Lung (tissue), 12 donors: Measurements from ENCODE around the gene MEIS2. TPM values are rescaled to one million over a fixed set of nuclear protein-coding genes. Genes with fewer than 3 reads are reported as not detected.

ENCODE experiments used
- ATAC-seq: fragments of 200-7000 bp; cut with Tn5 transposase; one replicate; pipeline ENCODE4 v1.9.1; 2020; ENCODE audit warnings: moderate number of reproducible peaks; ENCODE audit not compliant: insufficient read depth, low FRiP score
- DNase-seq, 3 donors: peaks; one replicate each; pipeline ENCODE4 v3.0.0-alpha.2; 2013 to 2017
- H3K27ac ChIP-seq, 2 donors: one replicate each; pipeline ENCODE4 v1.5.1; 2013; ENCODE audit warnings: mild to moderate bottlenecking in 2 of 2, moderate library complexity in 2 of 2, control low read depth in 1 of 2, inconsistent platforms in 1 of 2, low read depth in 1 of 2, low read length in 1 of 2
- H3K27me3 ChIP-seq, 3 donors: one replicate each; pipeline ENCODE4 v1.5.1; 2013; ENCODE audit warnings: low read length in 2 of 3; ENCODE audit not compliant: control insufficient read depth in 3 of 3, insufficient read depth in 3 of 3
- H3K36me3 ChIP-seq, 4 donors: one replicate each; pipeline ENCODE4 v1.5.1; 2013; ENCODE audit warnings: low read length in 4 of 4, mild to moderate bottlenecking in 1 of 4, moderate library complexity in 1 of 4; ENCODE audit not compliant: control insufficient read depth in 4 of 4, insufficient read depth in 4 of 4
- H3K4me1 ChIP-seq, 5 donors: one replicate each; pipeline ENCODE4 v1.5.1; 2013; ENCODE audit warnings: low read length in 5 of 5, mild to moderate bottlenecking in 2 of 5, moderate library complexity in 1 of 5; ENCODE audit not compliant: control insufficient read depth in 5 of 5, insufficient read depth in 5 of 5
- H3K4me3 ChIP-seq: one replicate; pipeline ENCODE4 v1.5.1; 2013; ENCODE audit warnings: mild to moderate bottlenecking, control low read depth, moderate library complexity
- H3K9ac ChIP-seq, 2 donors: one replicate each; pipeline ENCODE4 v1.5.1; 2013; ENCODE audit warnings: low read length in 2 of 2, control low read depth in 1 of 2; ENCODE audit not compliant: insufficient read depth in 1 of 2
- H3K9me3 ChIP-seq, 4 donors: one replicate each; pipeline ENCODE4 v1.5.1; 2013; ENCODE audit warnings: low read length in 3 of 4, mild to moderate bottlenecking in 1 of 4, moderate library complexity in 1 of 4; ENCODE audit not compliant: control insufficient read depth in 4 of 4, insufficient read depth in 3 of 4
- WGBS, 2 donors: extraction: QIAGEN DNeasy Blood & Tissue Kit; methylation state at CpG; one replicate each; pipeline ENCODE4 v1.1.7; 2013; 5-methylcytosine and 5-hydroxymethylcytosine counted together
- polyA plus RNA-seq, 2 donors: library from polyadenylated mRNA; stranded (reverse); fragments of 200-250 nt; gene quantifications; one replicate each; pipeline ENCODE4 v1.2.1, GENCODE V29; 2013
- total RNA-seq, 2 donors: library from RNA; depleted of rRNA in 1 of 2; stranded (reverse); fragments of >200 nt in 1 of 2; gene quantifications; one replicate each; pipeline ENCODE4 v1.2.1, GENCODE V29; 2014 to 2021
- TF ChIP-seq, protein P1 (sequence below): IDR thresholded peaks from 2 replicates; pipeline ENCODE4 v1.5.1; 2012; ENCODE audit warnings: mild to moderate bottlenecking; ENCODE audit errors: control extremely low read depth, extremely low read depth
- donor health status: control.
- donor health status: control.
- donor health status: Bipolar disorder and iron deficiency.
- donor health status: healthy.
- donor health status: DM: yes; HTN: yes; CAD: no.

MEIS2 gene
- total and polyA plus RNA-seq, 4 donors: 5.6 to 47.5 (median 13.7) TPM

DNA sequence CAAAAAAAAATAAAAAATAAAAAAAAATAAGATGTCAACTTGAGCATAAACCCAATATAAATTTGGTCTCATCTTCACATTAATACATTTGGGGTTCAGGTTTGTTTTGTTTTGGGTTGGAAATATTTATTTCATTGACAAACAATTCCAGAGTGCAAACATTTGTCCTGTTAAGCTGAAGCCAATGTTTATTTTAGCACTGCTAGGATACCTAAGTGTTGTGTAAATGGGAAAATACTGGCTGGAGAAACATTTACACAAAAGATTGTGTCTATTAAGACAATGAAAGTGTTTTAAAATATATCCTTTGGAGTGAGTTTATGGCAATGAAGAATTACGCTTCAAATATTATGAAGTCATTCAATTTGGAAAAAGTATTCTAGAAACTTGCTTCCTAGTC lies 91.1 kb downstream of the MEIS2 start:
- Histone ChIP-seq H3K27ac (no peak overlapping the region), H3K9me3 (no peaks in the 10 kb centered on the region), H3K4me3 (no peak overlapping the region), H3K4me1 (peaks cover 0 to 24% (median 0%) of the 10 kb centered on the region in 5 donors), H3K9ac (no peak overlapping the region), H3K27me3 (no peaks in the 10 kb centered on the region), H3K36me3 (peaks cover 0 to 14% (median 5%) of the 10 kb centered on the region in 4 donors)
- WGBS, 2 donors: 88 to 90% methylated on average over 1 of the region's 1 CpG
- DNase-seq (peak in 1 of 3 donors; percentile 24), ATAC-seq (no peak)
- TF ChIP-seq, protein P1, sequence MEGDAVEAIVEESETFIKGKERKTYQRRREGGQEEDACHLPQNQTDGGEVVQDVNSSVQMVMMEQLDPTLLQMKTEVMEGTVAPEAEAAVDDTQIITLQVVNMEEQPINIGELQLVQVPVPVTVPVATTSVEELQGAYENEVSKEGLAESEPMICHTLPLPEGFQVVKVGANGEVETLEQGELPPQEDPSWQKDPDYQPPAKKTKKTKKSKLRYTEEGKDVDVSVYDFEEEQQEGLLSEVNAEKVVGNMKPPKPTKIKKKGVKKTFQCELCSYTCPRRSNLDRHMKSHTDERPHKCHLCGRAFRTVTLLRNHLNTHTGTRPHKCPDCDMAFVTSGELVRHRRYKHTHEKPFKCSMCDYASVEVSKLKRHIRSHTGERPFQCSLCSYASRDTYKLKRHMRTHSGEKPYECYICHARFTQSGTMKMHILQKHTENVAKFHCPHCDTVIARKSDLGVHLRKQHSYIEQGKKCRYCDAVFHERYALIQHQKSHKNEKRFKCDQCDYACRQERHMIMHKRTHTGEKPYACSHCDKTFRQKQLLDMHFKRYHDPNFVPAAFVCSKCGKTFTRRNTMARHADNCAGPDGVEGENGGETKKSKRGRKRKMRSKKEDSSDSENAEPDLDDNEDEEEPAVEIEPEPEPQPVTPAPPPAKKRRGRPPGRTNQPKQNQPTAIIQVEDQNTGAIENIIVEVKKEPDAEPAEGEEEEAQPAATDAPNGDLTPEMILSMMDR: no peak

DNA sequence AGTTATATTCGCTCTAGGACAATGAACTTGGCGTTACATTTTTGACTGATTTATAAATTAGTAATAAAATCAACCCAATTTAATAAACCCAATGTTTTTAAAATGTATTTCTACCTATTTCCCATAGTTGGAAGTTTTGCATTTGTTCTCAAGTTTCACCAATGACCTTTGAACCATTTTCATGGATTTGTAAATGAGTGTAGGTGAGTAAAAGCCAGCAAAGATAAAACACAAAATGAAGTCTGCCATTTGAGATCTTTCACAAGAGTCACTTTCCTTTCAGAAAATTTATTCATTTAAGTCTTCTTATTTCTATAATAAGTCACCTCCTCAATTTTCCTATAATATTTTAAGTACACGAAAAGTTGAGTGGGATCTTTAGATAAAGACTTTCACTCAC lies 92.1 kb downstream of the MEIS2 start:
- H3K27ac ChIP-seq: no peak overlapping the region
- TF ChIP-seq, protein P1: no peak
- no peaks in the 10 kb centered on the region for H3K9me3 ChIP-seq
- H3K4me1 ChIP-seq: peaks cover 0 to 14% (median 0%) of the 10 kb centered on the region in 5 donors
- H3K27me3 ChIP-seq: no peaks in the 10 kb centered on the region
- 95 to 96% methylated on average over 3 of the region's 3 CpGs for WGBS, 2 donors
- H3K4me3 ChIP-seq: no peak overlapping the region
- H3K36me3 ChIP-seq: peaks cover 0 to 19% (median 5%) of the 10 kb centered on the region in 4 donors
- ATAC-seq: no peak
- no peak for DNase-seq
- H3K9ac ChIP-seq: no peak overlapping the region

DNA sequence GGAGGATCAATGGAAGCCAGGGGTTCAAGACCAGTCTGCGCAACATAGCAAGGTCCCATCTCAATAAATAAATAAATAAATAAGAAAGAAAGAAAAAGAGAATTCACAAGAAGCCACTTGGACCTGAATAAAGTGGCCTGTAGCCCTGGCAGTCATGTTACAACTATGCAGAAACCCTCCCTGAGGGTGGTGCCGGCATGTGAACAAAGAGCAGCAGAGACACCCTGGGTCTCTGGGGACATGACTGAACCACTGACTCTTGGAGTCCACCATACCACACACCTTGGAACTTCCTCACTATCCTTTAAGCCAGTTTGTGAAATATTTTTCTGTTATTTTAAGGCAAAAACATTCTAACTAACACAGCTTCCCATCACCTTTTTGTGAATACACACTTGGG lies 93.0 kb downstream of the MEIS2 start:
- TF ChIP-seq, protein P1: no peak
- H3K27ac ChIP-seq: no peak overlapping the region
- WGBS, 2 donors: 91 to 96% methylated on average over 2 of the region's 2 CpGs
- peaks cover 0 to 11% (median 0%) of the 10 kb centered on the region in 5 donors for H3K4me1 ChIP-seq
- DNase-seq (no peak), ATAC-seq (no peak)
- no peak overlapping the region for H3K9ac ChIP-seq
- H3K36me3 ChIP-seq: peaks cover 0 to 17% (median 5%) of the 10 kb centered on the region in 4 donors
- no peaks in the 10 kb centered on the region for H3K9me3 ChIP-seq
- H3K27me3 ChIP-seq: no peaks in the 10 kb centered on the region
- no peak overlapping the region for H3K4me3 ChIP-seq
